Colonic mucosa (tissue), 4 donors: Measurements from ENCODE around the gene KIF2C. TPM values are rescaled to one million over a fixed set of nuclear protein-coding genes. Genes with fewer than 3 reads are reported as not detected.

Source experiments
- DNase-seq: peaks from one replicate; pipeline ENCODE4 v3.0.0-alpha.2; 2020
- H3K27ac ChIP-seq: fragments of 200-600 bp; one replicate; pipeline ENCODE4 v1.8.0; 2021
- H3K27me3 ChIP-seq: fragments of 200-600 bp; one replicate; pipeline ENCODE4 v1.8.0; 2021
- H3K36me3 ChIP-seq: fragments of 200-600 bp; one replicate; pipeline ENCODE4 v1.8.0; 2021
- H3K4me1 ChIP-seq: fragments of 200-600 bp; one replicate; pipeline ENCODE4 v1.8.0; 2021; ENCODE audit warnings: mild to moderate bottlenecking
- H3K4me3 ChIP-seq: fragments of 200-600 bp; one replicate; pipeline ENCODE4 v1.8.0; 2021
- H3K9ac ChIP-seq, 2 donors: one replicate each; pipeline ENCODE4 v1.7.0; 2013; ENCODE audit warnings: control low read depth in 2 of 2, low read depth in 2 of 2, low read length in 2 of 2
- H3K9me3 ChIP-seq: fragments of 200-600 bp; one replicate; pipeline ENCODE4 v1.8.0; 2021
- intact Hi-C: fragments of 100-400 bp; cut with DNase I; formaldehyde crosslinking; loops from one replicate; pipeline ENCODE4 v1.14.1; 2022
- total RNA-seq, 2 donors: library from RNA; stranded (reverse); fragmentation: NEBNext Ultra II Directional in 1 of 2; extraction: Animal tissue kit (Norgen Biotek cat#: 25700) in 1 of 2; gene quantifications; one replicate each; pipeline ENCODE4 v1.2.1, GENCODE V29; 2021
- TF ChIP-seq, protein P1 (sequence below): fragments of 200-600 bp; IDR thresholded peaks from one replicate; pipeline ENCODE4 v1.8.0; 2022; ENCODE audit warnings: antibody characterized with exemption, mild to moderate bottlenecking
- donor health status: healthy.
- donor health status: DM: no; HTN: no; CAD: no.
- donor health status: DM: no; HTN: no; CAD: no.

Gene KIF2C
- total RNA-seq, 2 donors from 2014 or later: 13.6 to 33.2 TPM

DNA sequence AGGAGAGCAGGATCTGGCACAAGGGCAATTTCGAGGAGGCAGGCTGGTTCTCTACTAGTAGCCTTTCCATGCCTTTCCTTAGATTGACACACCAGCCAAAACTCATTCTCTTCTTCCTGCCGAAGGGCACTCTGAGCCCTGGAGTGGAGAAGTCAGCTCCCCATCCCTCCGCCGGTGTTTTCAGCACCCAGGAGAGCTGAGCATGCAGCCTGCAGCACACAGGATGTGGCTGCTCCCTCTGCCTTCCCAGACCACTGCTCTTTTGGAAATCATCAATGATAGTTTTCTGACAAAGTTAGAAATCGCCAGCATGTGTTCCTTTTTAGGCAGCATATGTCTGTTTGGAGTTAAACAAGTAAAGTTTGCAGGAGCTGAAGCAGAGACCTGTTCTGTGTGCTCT lies 20.3 kb upstream of the KIF2C start:
- no peaks in the 10 kb centered on the region for H3K27me3 ChIP-seq

DNA sequence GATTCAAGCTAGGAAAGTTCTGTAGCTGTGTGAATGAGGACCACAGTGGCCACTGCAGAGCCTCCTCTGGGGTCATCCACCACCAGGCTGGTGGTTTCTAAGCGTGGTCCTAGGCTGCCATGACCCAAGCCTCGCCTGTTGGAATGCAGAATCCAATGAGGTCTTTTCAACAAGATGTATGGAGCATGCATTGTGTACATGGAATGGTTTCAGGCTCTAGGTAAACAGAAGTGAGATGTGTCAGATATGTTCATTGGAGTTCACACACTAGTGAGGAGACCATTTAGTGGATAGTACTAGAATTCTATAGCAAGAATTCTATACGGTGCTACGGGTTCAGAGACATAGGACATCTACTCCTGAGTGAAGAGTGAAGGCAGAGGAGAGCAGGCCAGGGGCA lies 19.4 kb upstream of the KIF2C start:
- H3K4me1 ChIP-seq: no peaks in the 10 kb centered on the region
- intact Hi-C loops: no loop called here
- H3K9me3 ChIP-seq: no peaks in the 10 kb centered on the region
- TF ChIP-seq, protein P1, sequence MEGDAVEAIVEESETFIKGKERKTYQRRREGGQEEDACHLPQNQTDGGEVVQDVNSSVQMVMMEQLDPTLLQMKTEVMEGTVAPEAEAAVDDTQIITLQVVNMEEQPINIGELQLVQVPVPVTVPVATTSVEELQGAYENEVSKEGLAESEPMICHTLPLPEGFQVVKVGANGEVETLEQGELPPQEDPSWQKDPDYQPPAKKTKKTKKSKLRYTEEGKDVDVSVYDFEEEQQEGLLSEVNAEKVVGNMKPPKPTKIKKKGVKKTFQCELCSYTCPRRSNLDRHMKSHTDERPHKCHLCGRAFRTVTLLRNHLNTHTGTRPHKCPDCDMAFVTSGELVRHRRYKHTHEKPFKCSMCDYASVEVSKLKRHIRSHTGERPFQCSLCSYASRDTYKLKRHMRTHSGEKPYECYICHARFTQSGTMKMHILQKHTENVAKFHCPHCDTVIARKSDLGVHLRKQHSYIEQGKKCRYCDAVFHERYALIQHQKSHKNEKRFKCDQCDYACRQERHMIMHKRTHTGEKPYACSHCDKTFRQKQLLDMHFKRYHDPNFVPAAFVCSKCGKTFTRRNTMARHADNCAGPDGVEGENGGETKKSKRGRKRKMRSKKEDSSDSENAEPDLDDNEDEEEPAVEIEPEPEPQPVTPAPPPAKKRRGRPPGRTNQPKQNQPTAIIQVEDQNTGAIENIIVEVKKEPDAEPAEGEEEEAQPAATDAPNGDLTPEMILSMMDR: no peak
- no peak for DNase-seq
- H3K4me3 ChIP-seq: no peak overlapping the region
- no peaks in the 10 kb centered on the region for H3K36me3 ChIP-seq
- H3K9ac ChIP-seq: no peak overlapping the region
- H3K27me3 ChIP-seq: no peaks in the 10 kb centered on the region
- no peak overlapping the region for H3K27ac ChIP-seq

More for the DNA sequence above, 20.3 kb upstream of the KIF2C start:
- Histone ChIP-seq H3K4me1 (no peaks in the 10 kb centered on the region), H3K27ac (no peak overlapping the region), H3K36me3 (no peaks in the 10 kb centered on the region), H3K4me3 (no peak overlapping the region), H3K9me3 (no peaks in the 10 kb centered on the region), H3K9ac (no peak overlapping the region)
- TF ChIP-seq, protein P1: no peak
- intact Hi-C loops: no loop called here
- DNase-seq: no peak

DNA sequence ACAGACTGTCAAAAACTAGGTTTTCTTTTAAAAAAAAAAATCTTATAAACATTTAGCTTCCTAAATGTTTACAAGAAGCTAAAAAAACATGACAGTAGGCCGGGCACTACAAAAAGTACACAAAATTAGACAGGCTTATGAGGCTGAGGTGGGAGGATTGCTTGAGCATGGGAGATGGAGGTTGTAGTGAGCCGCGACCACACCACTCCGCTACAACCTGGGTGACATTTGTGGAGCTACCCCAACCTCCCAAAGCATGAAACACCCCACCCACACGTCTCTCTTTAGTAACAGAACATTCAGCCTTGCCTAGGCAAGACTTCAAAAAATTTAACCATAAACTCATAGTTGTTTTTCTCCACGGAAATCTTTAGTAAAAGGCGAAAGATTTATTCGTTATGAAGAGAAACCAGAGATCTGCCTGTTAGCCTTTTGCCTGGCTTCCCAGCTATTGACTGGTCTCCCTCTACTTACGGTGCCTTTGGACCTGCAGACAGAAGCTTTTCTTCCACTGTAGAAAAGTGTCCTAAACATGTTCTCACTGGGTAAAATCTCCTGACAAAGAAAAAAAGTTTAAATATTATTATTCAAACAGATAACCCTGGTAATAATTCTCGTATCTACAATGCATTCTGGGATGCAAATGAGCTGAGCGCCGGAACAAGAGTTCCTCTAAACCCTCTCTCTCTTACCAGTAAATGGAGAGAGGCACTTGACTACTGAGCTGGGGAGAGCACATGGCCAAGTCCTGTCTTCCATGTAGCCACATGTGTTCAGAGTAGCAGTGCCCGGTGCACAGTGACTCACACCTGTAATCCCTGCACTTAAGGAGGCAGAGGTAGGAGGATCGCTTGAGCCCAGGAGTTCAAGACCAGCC lies 17.9 kb upstream of the KIF2C start:
- Histone ChIP-seq H3K4me3 (no peak overlapping the region), H3K27ac (peak overlapping the region; percentile 22), H3K27me3 (no peaks in the 10 kb centered on the region), H3K4me1 (no peaks in the 10 kb centered on the region), H3K9me3 (no peaks in the 10 kb centered on the region), H3K9ac (no peak overlapping the region), H3K36me3 (no peaks in the 10 kb centered on the region)
- TF ChIP-seq, protein P1: no peak
- intact Hi-C loops: no loop called here
- no peak for DNase-seq

GRCh38 chr1:44723064-44723463 lies 16.6 kb upstream of the KIF2C start:
- intact Hi-C loops: no loop called here
- no peak for DNase-seq
- Histone ChIP-seq H3K4me1 (no peaks in the 10 kb centered on the region), H3K27me3 (no peaks in the 10 kb centered on the region), H3K9me3 (no peaks in the 10 kb centered on the region), H3K36me3 (no peaks in the 10 kb centered on the region), H3K4me3 (no peak overlapping the region), H3K27ac (no peak overlapping the region), H3K9ac (no peak overlapping the region)
- TF ChIP-seq, protein P1: no peak

DNA sequence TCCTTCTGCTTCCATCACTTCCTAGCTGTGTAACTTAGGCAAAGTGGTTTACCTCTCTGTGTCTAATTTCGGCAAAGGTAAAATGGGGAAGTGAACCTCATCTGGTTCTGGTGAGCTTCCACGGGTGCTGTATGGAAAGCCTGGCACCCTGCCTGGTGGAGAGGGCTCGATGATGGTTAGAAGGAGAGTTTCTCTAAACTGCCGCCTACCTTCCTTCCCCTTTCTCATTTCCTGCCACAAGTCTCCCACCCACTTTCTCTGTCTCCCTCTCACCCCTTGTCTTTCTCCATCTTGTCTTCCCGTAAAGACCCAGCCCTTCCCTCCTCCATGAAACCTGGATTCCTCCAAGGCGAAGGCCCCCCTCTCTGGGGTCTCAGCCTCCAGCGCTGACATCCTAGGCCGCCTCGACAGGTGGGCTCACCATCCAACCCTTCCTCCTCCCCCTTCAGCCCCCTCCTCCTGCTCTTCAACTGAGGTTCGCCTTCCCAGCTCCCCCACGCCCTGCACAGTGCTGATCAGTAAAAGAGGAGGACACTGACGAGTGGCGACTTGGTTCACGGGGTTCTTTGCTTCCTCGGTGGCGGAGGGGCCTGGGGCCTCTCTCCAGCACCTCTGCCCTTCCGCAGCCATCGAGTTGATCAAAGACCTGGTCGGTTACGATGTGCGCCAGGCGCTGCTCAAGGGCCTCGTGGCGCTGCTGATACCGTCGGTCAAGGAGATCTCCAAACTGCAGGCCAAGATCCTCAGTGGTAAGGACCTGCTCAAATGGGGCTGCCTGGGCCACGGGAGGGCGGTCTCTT lies 15.9 kb upstream of the KIF2C start:
- no peak overlapping the region for H3K27ac ChIP-seq
- TF ChIP-seq, protein P1: no peak
- no peaks in the 10 kb centered on the region for H3K9me3 ChIP-seq
- DNase-seq: no peak
- intact Hi-C loops: no loop called here
- no peaks in the 10 kb centered on the region for H3K27me3 ChIP-seq
- no peak overlapping the region for H3K4me3 ChIP-seq
- no peaks in the 10 kb centered on the region for H3K4me1 ChIP-seq
- H3K36me3 ChIP-seq: no peaks in the 10 kb centered on the region
- H3K9ac ChIP-seq: peak overlapping the region in 1 of 2 donors; percentile 12
